HL-60 (cell line): ENCODE results near the gene PTPA.

Experiments
- DNase-seq, 2 experiments: peaks; one replicate each; pipeline ENCODE4 v3.0.0-alpha.2; 2010 to 2020; ENCODE audit warnings: low read depth in 1 of 2, low spot score in 1 of 2
- H3K27ac ChIP-seq: fragments of 250-450 bp; sonication (Bioruptor Pico); replicated peaks from 2 replicates; pipeline ENCODE4 v1.5.1; 2020; ENCODE audit warnings: mild to moderate bottlenecking, moderate library complexity
- H3K27me3 ChIP-seq: fragments of 250-450 bp; sonication (Bioruptor Pico); 2 replicates; pipeline ENCODE4 v1.5.1; 2021; ENCODE audit warnings: mild to moderate bottlenecking, moderate library complexity; ENCODE audit not compliant: insufficient read depth, poor library complexity, severe bottlenecking
- H3K4me3 ChIP-seq: replicated peaks from 2 replicates; pipeline ENCODE4 v1.5.1; 2011; ENCODE audit warnings: mild to moderate bottlenecking, control low read depth, low read length; ENCODE audit not compliant: insufficient read depth
- GABPA ChIP-seq: IDR thresholded peaks from 2 replicates; pipeline ENCODE4 v1.6.1; 2012; ENCODE audit warnings: low read depth
- POLR2AphosphoS5 ChIP-seq: IDR thresholded peaks from 2 replicates; pipeline ENCODE4 v1.6.1; 2012; ENCODE audit warnings: low read depth
- SPI1 ChIP-seq: IDR thresholded peaks from 2 replicates; pipeline ENCODE4 v1.6.1; 2012; ENCODE audit warnings: low read depth, mild to moderate bottlenecking, borderline replicate concordance
- TF ChIP-seq, protein P1 (sequence below): IDR thresholded peaks from 2 replicates; pipeline ENCODE4 v1.6.1; 2012; ENCODE audit warnings: low read depth; ENCODE audit not compliant: insufficient replicate concordance
- TF ChIP-seq, protein P2 (sequence below): IDR thresholded peaks from one replicate; pipeline ENCODE4 v1.5.1; 2011; ENCODE audit warnings: low read length, control low read depth, inconsistent platforms; ENCODE audit not compliant: insufficient read depth

Gene PTPA

DNA sequence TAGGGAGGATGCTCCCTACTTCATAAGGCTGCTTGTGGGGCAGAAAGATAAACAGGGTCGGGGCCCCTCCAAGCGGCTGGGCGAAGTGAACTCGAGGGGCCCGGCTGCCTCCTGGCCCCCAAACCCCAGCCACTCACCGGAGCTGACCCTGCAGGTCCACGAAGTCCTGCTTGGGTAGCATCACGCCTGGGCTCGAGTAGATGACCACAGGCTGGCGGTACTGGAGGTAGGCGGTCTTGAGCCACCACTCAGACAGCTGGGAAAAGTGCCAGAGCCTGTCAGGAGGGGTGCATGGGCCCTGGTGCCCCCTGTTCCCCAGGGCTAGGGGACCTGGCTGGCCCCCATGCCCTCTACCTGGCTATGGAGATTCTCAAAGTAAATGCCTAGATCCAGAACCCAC lies 7.2 kb upstream of the PTPA start:
- Histone ChIP-seq H3K27ac (no peak overlapping the region), H3K27me3 (no peaks in the 10 kb centered on the region), H3K4me3 (no peak overlapping the region)
- DNase-seq, result no peak
- TF ChIP-seq SPI1 (no peak), GABPA (no peak), POLR2AphosphoS5 (no peak)
- TF ChIP-seq, protein P1, sequence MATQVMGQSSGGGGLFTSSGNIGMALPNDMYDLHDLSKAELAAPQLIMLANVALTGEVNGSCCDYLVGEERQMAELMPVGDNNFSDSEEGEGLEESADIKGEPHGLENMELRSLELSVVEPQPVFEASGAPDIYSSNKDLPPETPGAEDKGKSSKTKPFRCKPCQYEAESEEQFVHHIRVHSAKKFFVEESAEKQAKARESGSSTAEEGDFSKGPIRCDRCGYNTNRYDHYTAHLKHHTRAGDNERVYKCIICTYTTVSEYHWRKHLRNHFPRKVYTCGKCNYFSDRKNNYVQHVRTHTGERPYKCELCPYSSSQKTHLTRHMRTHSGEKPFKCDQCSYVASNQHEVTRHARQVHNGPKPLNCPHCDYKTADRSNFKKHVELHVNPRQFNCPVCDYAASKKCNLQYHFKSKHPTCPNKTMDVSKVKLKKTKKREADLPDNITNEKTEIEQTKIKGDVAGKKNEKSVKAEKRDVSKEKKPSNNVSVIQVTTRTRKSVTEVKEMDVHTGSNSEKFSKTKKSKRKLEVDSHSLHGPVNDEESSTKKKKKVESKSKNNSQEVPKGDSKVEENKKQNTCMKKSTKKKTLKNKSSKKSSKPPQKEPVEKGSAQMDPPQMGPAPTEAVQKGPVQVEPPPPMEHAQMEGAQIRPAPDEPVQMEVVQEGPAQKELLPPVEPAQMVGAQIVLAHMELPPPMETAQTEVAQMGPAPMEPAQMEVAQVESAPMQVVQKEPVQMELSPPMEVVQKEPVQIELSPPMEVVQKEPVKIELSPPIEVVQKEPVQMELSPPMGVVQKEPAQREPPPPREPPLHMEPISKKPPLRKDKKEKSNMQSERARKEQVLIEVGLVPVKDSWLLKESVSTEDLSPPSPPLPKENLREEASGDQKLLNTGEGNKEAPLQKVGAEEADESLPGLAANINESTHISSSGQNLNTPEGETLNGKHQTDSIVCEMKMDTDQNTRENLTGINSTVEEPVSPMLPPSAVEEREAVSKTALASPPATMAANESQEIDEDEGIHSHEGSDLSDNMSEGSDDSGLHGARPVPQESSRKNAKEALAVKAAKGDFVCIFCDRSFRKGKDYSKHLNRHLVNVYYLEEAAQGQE, result no peak
- TF ChIP-seq, protein P2, sequence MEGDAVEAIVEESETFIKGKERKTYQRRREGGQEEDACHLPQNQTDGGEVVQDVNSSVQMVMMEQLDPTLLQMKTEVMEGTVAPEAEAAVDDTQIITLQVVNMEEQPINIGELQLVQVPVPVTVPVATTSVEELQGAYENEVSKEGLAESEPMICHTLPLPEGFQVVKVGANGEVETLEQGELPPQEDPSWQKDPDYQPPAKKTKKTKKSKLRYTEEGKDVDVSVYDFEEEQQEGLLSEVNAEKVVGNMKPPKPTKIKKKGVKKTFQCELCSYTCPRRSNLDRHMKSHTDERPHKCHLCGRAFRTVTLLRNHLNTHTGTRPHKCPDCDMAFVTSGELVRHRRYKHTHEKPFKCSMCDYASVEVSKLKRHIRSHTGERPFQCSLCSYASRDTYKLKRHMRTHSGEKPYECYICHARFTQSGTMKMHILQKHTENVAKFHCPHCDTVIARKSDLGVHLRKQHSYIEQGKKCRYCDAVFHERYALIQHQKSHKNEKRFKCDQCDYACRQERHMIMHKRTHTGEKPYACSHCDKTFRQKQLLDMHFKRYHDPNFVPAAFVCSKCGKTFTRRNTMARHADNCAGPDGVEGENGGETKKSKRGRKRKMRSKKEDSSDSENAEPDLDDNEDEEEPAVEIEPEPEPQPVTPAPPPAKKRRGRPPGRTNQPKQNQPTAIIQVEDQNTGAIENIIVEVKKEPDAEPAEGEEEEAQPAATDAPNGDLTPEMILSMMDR, result no peak

DNA sequence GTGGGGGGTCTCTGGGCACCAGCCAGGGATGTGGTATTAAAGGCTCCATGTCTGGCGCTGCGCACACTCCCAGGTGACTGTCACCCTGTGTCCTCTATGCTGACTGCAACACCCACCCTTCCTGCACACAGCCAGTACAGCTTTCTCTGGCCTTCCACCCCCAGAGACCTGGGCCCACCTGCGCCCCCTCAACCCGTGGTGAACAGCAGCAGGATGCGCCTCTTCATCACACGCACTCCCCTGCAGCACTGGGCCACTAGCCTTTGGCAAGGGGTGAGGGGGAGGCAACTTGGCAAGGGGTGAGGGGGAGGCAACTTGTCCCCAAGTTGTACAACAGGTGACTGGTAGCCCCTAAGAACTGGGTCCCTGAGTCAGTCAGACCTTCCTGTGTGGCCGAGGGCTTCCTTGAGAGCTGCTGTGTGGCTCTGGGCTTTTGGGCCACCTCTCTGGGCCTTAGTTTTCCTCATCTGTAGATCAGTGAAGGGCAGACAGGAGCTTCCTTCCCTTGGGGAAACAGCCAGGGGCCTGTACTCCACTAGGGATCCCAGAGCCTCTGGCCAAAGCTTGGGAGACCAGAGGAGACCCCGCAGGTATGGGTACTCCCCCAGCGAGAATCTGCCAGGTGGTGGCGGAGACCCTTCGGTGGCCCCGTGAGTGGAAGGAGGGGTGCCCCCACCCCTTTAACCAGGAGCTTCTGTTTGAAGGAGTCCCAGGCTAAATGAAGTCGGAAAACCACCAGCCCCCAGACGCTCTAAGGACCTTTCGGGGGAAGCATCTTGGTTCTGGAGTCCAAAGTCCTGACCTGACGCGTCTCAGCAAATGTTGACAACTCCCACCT lies 5.1 kb upstream of the PTPA start:
- H3K27ac ChIP-seq, result no peak overlapping the region
- no peaks in the 10 kb centered on the region for H3K27me3 ChIP-seq
- no peak overlapping the region for H3K4me3 ChIP-seq
- TF ChIP-seq, protein P2, result no peak
- no peak for TF ChIP-seq GABPA
- no peak for TF ChIP-seq POLR2AphosphoS5
- TF ChIP-seq SPI1, result no peak
- TF ChIP-seq, protein P1, result no peak
- DNase-seq, result no peak

DNA sequence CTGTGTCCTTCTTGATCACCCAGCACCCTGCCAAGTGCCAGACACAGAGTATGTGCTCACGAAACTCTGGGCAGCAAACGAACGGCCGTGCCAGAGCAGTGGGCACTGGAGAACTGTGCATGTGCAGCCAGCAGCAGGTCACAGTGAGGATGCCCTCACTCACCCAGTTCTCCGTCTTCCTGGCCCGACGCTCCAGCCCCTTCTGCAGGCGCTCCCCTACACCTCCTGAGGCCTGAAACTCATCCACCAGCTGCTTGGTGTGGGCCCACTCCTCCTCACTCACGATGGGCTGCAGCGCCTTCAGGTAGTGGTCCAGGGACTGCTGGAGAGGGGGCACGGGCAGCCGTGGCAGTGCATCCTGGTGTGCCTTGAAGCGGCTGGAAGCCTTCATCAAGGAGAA lies 3.6 kb upstream of the PTPA start:
- TF ChIP-seq GABPA (no peak), SPI1 (no peak), POLR2AphosphoS5 (no peak)
- TF ChIP-seq, protein P1, result no peak
- TF ChIP-seq, protein P2, result no peak
- Histone ChIP-seq H3K27ac (no peak overlapping the region), H3K27me3 (no peaks in the 10 kb centered on the region), H3K4me3 (no peak overlapping the region)
- DNase-seq, result no peak
